Measurements from ENCODE around the gene PODXL2.

GRCh38 chr3:127720985-127721935 is 92.3 kb downstream of the PODXL2 start:
- TF ChIP-seq CTCF (IDR thresholded peaks at IDR 0.05) (no peak), POLR2A (IDR thresholded peaks at IDR 0.05) (no peak)
